Tibial artery (tissue), 4 donors: ENCODE measurements around the gene DHX30.

Source experiments
- DNase-seq, 2 donors: peaks; one replicate each; pipeline ENCODE4 v3.0.0-alpha.2; 2019
- H3K27ac ChIP-seq, 2 donors: fragments of 200-600 bp; sonication (generic) in 1 of 2; 1 replicate in 1 of 2; 2 replicates in 1 of 2; pipeline ENCODE4 v1.5.1; 2018 to 2019; ENCODE audit warnings: mild to moderate bottlenecking in 1 of 2
- H3K27me3 ChIP-seq, 2 donors: fragments of 200-600 bp; sonication (generic) in 1 of 2; one replicate each; pipeline versions ENCODE4 v1.5.1 to v1.6.0; 2016 to 2019
- H3K36me3 ChIP-seq, 3 donors: fragments of 200-600 bp; sonication (generic) in 2 of 3; one replicate each; pipeline ENCODE4 v1.5.1; 2016 to 2019; ENCODE audit warnings: mild to moderate bottlenecking in 2 of 3
- H3K4me1 ChIP-seq, 4 donors: fragments of 200-600 bp; sonication (generic) in 2 of 4; 1 replicate in 3 of 4; 2 replicates in 1 of 4; pipeline ENCODE4 v1.5.1; 2016 to 2019
- H3K4me3 ChIP-seq, 2 donors: fragments of 200-600 bp; sonication (generic) in 1 of 2; 1 replicate in 1 of 2; 2 replicates in 1 of 2; pipeline ENCODE4 v1.5.1; 2018 to 2019; ENCODE audit warnings: mild to moderate bottlenecking in 2 of 2
- H3K9me3 ChIP-seq, 3 donors: fragments of 200-600 bp; sonication (generic) in 1 of 3; one replicate each; pipeline ENCODE4 v1.5.1; 2016 to 2019
- CTCF ChIP-seq, 2 experiments: fragments of 200-600 bp in 1 of 2; fragments of 450-650 bp in 1 of 2; IDR thresholded peaks; one replicate each; pipeline ENCODE4 v1.5.1; 2017 to 2019; ENCODE audit warnings: antibody characterized with exemption in 2 of 2, mild to moderate bottlenecking in 1 of 2, moderate library complexity in 1 of 2
- intact Hi-C: fragments of 100-400 bp; cut with DNase I; formaldehyde crosslinking; loops from one replicate; pipeline ENCODE4 v1.15.0; 2023; ENCODE audit warnings: low total_unique reads

DHX30 gene

GRCh38 chr3:47849186-47849698 lies 46.3 kb downstream of the DHX30 start:
- DNase-seq, result no peak
- Histone ChIP-seq H3K36me3 (peaks cover 74 to 100% (median 100%) of the 10 kb centered on the region in 3 donors), H3K9me3 (no peaks in the 10 kb centered on the region), H3K4me1 (no peaks in the 10 kb centered on the region), H3K4me3 (no peak overlapping the region), H3K27me3 (no peaks in the 10 kb centered on the region), H3K27ac (no peak overlapping the region)
- intact Hi-C loops, result no loop called here
- no peak for TF ChIP-seq CTCF (IDR thresholded peaks at IDR 0.05)

GRCh38 chr3:47849699-47850563 lies 47.0 kb downstream of the DHX30 start:
- peak; percentile 26 for TF ChIP-seq CTCF (IDR thresholded peaks at IDR 0.05)
- no peak for DNase-seq
- no peaks in the 10 kb centered on the region for H3K4me1 ChIP-seq
- H3K27me3 ChIP-seq, result no peaks in the 10 kb centered on the region
- H3K27ac ChIP-seq, result no peak overlapping the region
- no peaks in the 10 kb centered on the region for H3K9me3 ChIP-seq
- H3K36me3 ChIP-seq, result peaks cover 75 to 100% (median 100%) of the 10 kb centered on the region in 3 donors
- no peak overlapping the region for H3K4me3 ChIP-seq
- intact Hi-C loops, result loop anchor here (10.0 kb wide), 1 partner anchor 145 kb away; no protein-coding TSS in a partner anchor

GRCh38 chr3:47850564-47851410 lies 47.8 kb downstream of the DHX30 start:
- no peak for DNase-seq
- Histone ChIP-seq H3K27ac (no peak overlapping the region), H3K27me3 (no peaks in the 10 kb centered on the region), H3K36me3 (peaks cover 69 to 100% (median 100%) of the 10 kb centered on the region in 3 donors), H3K4me1 (no peaks in the 10 kb centered on the region), H3K4me3 (no peak overlapping the region), H3K9me3 (no peaks in the 10 kb centered on the region)
- no peak for TF ChIP-seq CTCF (IDR thresholded peaks at IDR 0.05)
- intact Hi-C loops, result loop anchor here (10.0 kb wide), 1 partner anchor 144 kb away; no protein-coding TSS in a partner anchor

GRCh38 chr3:47851888-47852603 lies 49.1 kb downstream of the DHX30 start:
- no peak overlapping the region for H3K4me3 ChIP-seq
- no peak for DNase-seq
- no peaks in the 10 kb centered on the region for H3K4me1 ChIP-seq
- H3K27ac ChIP-seq, result no peak overlapping the region
- no peaks in the 10 kb centered on the region for H3K27me3 ChIP-seq
- H3K36me3 ChIP-seq, result peaks cover 70 to 100% (median 100%) of the 10 kb centered on the region in 3 donors
- intact Hi-C loops, result loop anchor here (10.0 kb wide), 1 partner anchor 143 kb away; no protein-coding TSS in a partner anchor
- H3K9me3 ChIP-seq, result no peaks in the 10 kb centered on the region
- no peak for TF ChIP-seq CTCF (IDR thresholded peaks at IDR 0.05)
